HG02973 (cell line): ENCODE results near the gene ATP5F1D.
A peak's percentile ranks its signal among the peaks of the same experiment; 100 is the strongest.
"Not testable (repeated sequence)": the region's sequence is repeated elsewhere in the genome, so short reads cannot be mapped to it uniquely, and the experiment has no call there.

ENCODE experiments used
- ATAC-seq: cut with Tn5 transposase; IDR thresholded peaks from one replicate; pipeline ENCODE4 v1.9.1; 2021; ENCODE audit warnings: moderate library complexity; ENCODE audit not compliant: unreplicated experiment

The ATP5F1D gene

GRCh38 chr19:1241417-1242095 is at the start of gene ATP5F1D:
TSS of gene ATP5F1D (plus strand) at chr19:1241751. CDS start at chr19:1241851, 100 bp downstream.
- ATAC-seq: peak; percentile 34

- no peak for ATAC-seq
Measured at GRCh38 chr19:1199531-1199930, 42.0 kb upstream of the ATP5F1D start.

- ATAC-seq: not testable (repeated sequence)
Measured at GRCh38 chr19:1200614-1201013, 40.9 kb upstream of the ATP5F1D start.

- peak; percentile 80 for ATAC-seq
Measured at GRCh38 chr19:1205114-1206099, 36.1 kb upstream of the ATP5F1D start, which contains the start of gene STK11. TSS of gene STK11 (plus strand) at chr19:1205778. CDS start at chr19:1206914, 1,136 bp downstream.

GRCh38 chr19:1206150-1206863 is 35.2 kb upstream of the ATP5F1D start:
- ATAC-seq: peak; percentile 9

GRCh38 chr19:1206864-1207450 is 34.6 kb upstream of the ATP5F1D start:
- no peak for ATAC-seq

GRCh38 chr19:1208830-1209229 is 32.7 kb upstream of the ATP5F1D start:
- not testable (repeated sequence) for ATAC-seq

- ATAC-seq: no peak
Measured at GRCh38 chr19:1210227-1210538, 31.4 kb upstream of the ATP5F1D start.

GRCh38 chr19:1211494-1212234 is 29.9 kb upstream of the ATP5F1D start:
- no peak for ATAC-seq

- no peak for ATAC-seq
Measured at GRCh38 chr19:1213391-1214286, 27.9 kb upstream of the ATP5F1D start.

GRCh38 chr19:1214299-1214861 is 27.2 kb upstream of the ATP5F1D start:
- ATAC-seq: no peak

GRCh38 chr19:1214862-1215731 is 26.5 kb upstream of the ATP5F1D start:
- no peak for ATAC-seq

- ATAC-seq: no peak
Measured at GRCh38 chr19:1216756-1217155, 24.8 kb upstream of the ATP5F1D start.

- ATAC-seq: no peak
Measured at GRCh38 chr19:1217366-1217765, 24.2 kb upstream of the ATP5F1D start.

GRCh38 chr19:1218751-1219567 is 22.6 kb upstream of the ATP5F1D start:
- ATAC-seq: no peak

GRCh38 chr19:1219786-1220476 is 21.6 kb upstream of the ATP5F1D start:
- no peak for ATAC-seq
